LNCAP (cell line): ENCODE data around the gene CDC73.

Experiments used
- CTCF ChIP-seq: fragments of 450-650 bp; IDR thresholded peaks from 2 replicates; pipeline ENCODE4 v1.5.1; 2017; ENCODE audit warnings: mild to moderate bottlenecking

Gene CDC73

DNA sequence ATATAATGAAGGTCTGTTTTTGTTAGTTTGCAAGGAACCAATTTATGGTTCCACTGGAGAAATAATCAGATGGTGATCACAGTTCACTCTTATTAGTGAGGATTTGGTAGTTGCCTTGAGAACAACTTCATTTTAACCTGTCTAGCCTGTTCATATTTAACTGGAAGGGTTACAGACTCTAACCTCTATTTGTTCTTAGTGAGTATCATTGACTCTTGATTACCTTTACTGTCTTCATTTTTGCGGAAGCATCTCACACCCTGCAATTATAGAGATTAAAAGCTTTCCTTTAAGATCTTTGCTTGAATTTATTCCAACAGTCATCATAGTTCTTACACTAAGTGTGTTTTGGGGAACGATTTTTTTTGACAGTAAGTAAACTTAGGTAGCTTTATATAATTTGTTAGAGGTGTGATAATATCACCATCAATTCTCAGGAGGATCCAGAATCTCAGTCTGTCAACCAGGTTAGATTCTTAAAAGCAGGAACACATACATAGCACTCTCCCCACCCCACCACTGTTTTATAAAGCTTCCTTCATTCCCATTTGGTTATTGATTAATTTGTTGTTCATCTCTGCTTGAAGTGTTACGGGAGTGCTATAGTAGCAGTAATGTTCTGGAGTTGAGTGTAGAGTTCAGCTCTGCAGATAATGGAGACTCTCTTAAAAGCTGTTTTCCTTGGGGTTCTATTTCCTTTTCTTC, 34.4 kb downstream of the CDC73 start:
- TF ChIP-seq CTCF, result no peak

DNA sequence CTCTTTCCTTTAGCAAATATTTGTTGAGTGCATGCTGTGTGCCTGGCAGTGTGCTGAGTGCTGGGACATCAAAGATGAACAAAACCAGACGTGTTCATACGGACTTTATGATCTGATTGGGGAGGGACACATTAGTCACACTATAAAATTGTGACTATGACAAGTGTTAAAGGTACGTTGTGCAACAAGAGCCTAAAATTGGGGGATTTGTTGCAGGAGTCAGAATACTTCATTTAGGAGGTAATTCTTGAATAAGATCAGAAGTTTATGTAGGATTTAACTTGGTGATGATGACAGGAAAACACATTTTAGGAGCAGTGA, 35.0 kb downstream of the CDC73 start:
- no peak for TF ChIP-seq CTCF

- no peak for TF ChIP-seq CTCF
Observed at GRCh38 chr1:193157360-193157759, 35.5 kb downstream of the CDC73 start.

- TF ChIP-seq CTCF, result no peak
Observed at GRCh38 chr1:193176113-193176512, 54.3 kb downstream of the CDC73 start.

- no peak for TF ChIP-seq CTCF
Observed at GRCh38 chr1:193176788-193177187, 55.0 kb downstream of the CDC73 start.

DNA sequence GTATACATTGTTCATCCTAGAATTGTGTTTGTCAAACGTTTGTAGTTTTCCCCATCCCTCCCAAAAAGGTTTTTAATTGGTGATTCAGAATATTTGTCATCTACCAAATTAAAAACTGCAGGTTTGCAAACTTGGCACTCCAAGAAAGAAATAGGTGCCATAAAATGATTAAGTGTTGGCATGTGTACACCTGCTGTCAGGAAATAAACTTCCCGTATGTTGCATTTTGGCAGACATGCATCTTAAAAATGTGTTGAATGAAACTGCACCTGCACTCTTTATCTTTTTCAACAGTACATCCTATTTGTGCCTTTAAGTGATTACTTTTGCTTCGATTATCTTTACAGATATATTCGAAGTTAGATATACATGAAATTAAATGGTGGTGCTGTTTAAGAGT, 57.3 kb downstream of the CDC73 start:
- no peak for TF ChIP-seq CTCF

DNA sequence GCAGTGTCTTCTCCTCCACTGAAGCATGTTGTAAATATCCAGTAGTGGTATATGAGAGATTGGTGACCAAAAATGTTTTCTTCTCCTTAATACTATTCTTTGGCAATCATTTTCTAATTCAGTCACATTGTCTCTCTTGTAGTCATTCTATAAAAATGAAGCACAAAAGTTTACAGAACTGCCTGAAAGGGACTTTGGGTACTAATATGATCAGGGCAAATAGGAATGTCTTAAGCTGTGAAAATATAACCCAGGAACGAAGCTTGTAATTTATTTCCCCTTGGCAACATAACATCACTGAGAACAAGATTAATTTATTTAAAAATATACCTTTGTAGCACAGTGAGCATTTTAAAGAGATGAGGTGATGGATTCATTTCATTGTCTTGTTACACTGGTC, 59.7 kb downstream of the CDC73 start:
- no peak for TF ChIP-seq CTCF

DNA sequence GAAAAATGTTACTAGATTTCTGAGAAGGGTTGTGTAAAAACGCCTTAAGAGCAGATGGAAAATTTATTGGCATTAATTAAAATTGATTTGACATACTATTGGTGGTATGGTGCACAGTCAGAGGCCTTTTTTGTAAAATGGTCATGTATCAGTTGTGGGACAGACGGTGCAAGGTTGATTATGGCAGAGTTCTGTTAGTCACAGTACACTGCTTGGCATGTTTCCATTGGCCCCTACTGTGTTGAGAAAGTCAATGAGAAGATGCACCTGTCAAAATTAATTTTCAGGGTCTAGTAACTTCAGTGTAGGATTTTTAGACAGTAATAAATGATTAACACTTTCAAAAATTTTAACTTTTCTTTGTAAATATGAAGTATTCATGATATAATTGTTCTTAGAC, 60.2 kb downstream of the CDC73 start:
- TF ChIP-seq CTCF, result no peak
